Endothelial cell of umbilical vein (primary cell): ENCODE measurements around the gene C1QTNF5. TPM values are rescaled to one million over a fixed set of nuclear protein-coding genes. Genes with fewer than 3 reads are reported as not detected.

Experiments
- BruUV-seq: library from RNA; stranded (reverse); fragments of 400-500 nt; replicated peaks from 2 replicates; lab custom pipeline; 2021; lab: Mats Ljungman, UMichigan
- CTCF ChIA-PET: fragments of 300-600, 350-600 bp; sonication (Branson Sonifier 250); formaldehyde crosslinking; loops from one replicate; lab custom pipeline; 2021; ENCODE audit warnings: antibody characterized with exemption, inconsistent platforms; lab: Charles Lee
- POLR2A ChIA-PET: fragments of 300-600, 350-600 bp; sonication (Branson Sonifier 250); formaldehyde crosslinking; loops from one replicate; lab custom pipeline; 2021; ENCODE audit warnings: antibody characterized with exemption, inconsistent platforms; lab: Charles Lee
- DNase-seq: peaks from one replicate; pipeline ENCODE4 v3.0.0-alpha.2; 2011; ENCODE audit warnings: low read depth, low spot score
- FAIRE-seq: peaks from 2 replicates; lab custom pipeline; 2011; peaks lifted over from hg19 to GRCh38; lab: Jason Lieb, UNC
- H2AFZ ChIP-seq: 2 replicates; pipeline ENCODE4 v1.6.0; 2012; ENCODE audit warnings: low read depth, low read length, control low read depth, inconsistent platforms
- H3K27ac ChIP-seq: 2 replicates; pipeline ENCODE4 v1.5.1; 2011; ENCODE audit warnings: low read depth, mild to moderate bottlenecking, control low read depth, low read length, moderate library complexity; ENCODE audit not compliant: insufficient read depth
- H3K27me3 ChIP-seq, 2 experiments: 2 replicates each; pipeline versions ENCODE4 v1.6.0 to v1.6.1; 2011; ENCODE audit warnings: low read length in 2 of 2, mixed read lengths in 1 of 2; ENCODE audit not compliant: control insufficient read depth in 2 of 2, insufficient read depth in 2 of 2
- H3K36me3 ChIP-seq, 2 experiments: 2 replicates in 1 of 2; 3 replicates in 1 of 2; pipeline ENCODE4 v1.5.1; 2011; ENCODE audit warnings: low read length in 2 of 2, mild to moderate bottlenecking in 1 of 2, moderate library complexity in 1 of 2; ENCODE audit not compliant: control insufficient read depth in 2 of 2, insufficient read depth in 2 of 2; ENCODE audit errors: extremely low read depth in 1 of 2
- H3K4me1 ChIP-seq: 3 replicates; pipeline ENCODE4 v1.5.1; 2011; ENCODE audit warnings: mild to moderate bottlenecking, low read length; ENCODE audit not compliant: control insufficient read depth, insufficient read depth; ENCODE audit errors: extremely low read depth
- H3K4me2 ChIP-seq: 2 replicates; pipeline ENCODE4 v1.6.1; 2011; ENCODE audit warnings: low read length, control low read depth, mixed read lengths; ENCODE audit not compliant: insufficient read depth
- H3K4me3 ChIP-seq, 3 experiments: fragments of 200-600 bp in 1 of 3; sonication (generic), shearing (Covaris generic) in 1 of 3; replicated peaks in 1 of 3; 2 replicates each; pipeline ENCODE4 v1.5.1; 2011 to 2016; ENCODE audit warnings: control low read depth in 3 of 3, low read length in 3 of 3, mild to moderate bottlenecking in 2 of 3, inconsistent platforms in 1 of 3, low read depth in 1 of 3, moderate library complexity in 1 of 3; ENCODE audit not compliant: insufficient read depth in 1 of 3
- H3K79me2 ChIP-seq: 2 replicates; pipeline ENCODE4 v1.6.0; 2012; ENCODE audit warnings: low read length, inconsistent platforms; ENCODE audit not compliant: control insufficient read depth, insufficient read depth
- H3K9ac ChIP-seq: replicated peaks from 2 replicates; pipeline ENCODE3; 2011; ENCODE audit warnings: low read length, control low read depth; ENCODE audit not compliant: insufficient read depth; ENCODE audit errors: extremely low read depth
- H3K9me1 ChIP-seq: replicated peaks from 3 replicates; pipeline ENCODE4 v1.6.0; 2011; ENCODE audit warnings: mild to moderate bottlenecking, low read length; ENCODE audit not compliant: control insufficient read depth, insufficient read depth; ENCODE audit errors: extremely low read depth
- H3K9me3 ChIP-seq: replicated peaks from 2 replicates; pipeline ENCODE4 v1.5.1; 2012; ENCODE audit warnings: low read length, inconsistent platforms; ENCODE audit not compliant: control insufficient read depth, insufficient read depth
- H4K20me1 ChIP-seq: replicated peaks from 2 replicates; pipeline ENCODE3; 2011; ENCODE audit warnings: mild to moderate bottlenecking, low read length; ENCODE audit not compliant: control insufficient read depth, insufficient read depth; ENCODE audit errors: extremely low read depth
- CTCF ChIP-seq, 2 donors: IDR thresholded peaks; 1 replicate in 1 of 2; 2 replicates in 1 of 2; pipeline ENCODE4 v1.5.1; 2011; ENCODE audit warnings: low read length in 2 of 2, mild to moderate bottlenecking in 2 of 2, moderate library complexity in 2 of 2, control low read depth in 1 of 2, inconsistent platforms in 1 of 2, low read depth in 1 of 2; ENCODE audit not compliant: insufficient read depth in 1 of 2; ENCODE audit errors: extremely low read depth in 1 of 2
- EZH2 ChIP-seq: IDR thresholded peaks from 2 replicates; pipeline ENCODE4 v1.6.1; 2012; ENCODE audit warnings: borderline replicate concordance, low read depth, mild to moderate bottlenecking, moderate library complexity, low read length, inconsistent platforms; ENCODE audit not compliant: severe bottlenecking
- FOS ChIP-seq: IDR thresholded peaks from 2 replicates; pipeline ENCODE4 v1.6.1; 2011; ENCODE audit warnings: mild to moderate bottlenecking, low read length, moderate library complexity, borderline replicate concordance; ENCODE audit not compliant: insufficient read depth
- GATA2 ChIP-seq: IDR thresholded peaks from 2 replicates; pipeline ENCODE4 v1.7.0; 2011; ENCODE audit warnings: low read depth, mild to moderate bottlenecking, moderate library complexity, mixed read lengths, low read length; ENCODE audit not compliant: insufficient read length, insufficient read depth
- JUN ChIP-seq: IDR thresholded peaks from 2 replicates; pipeline ENCODE4 v1.6.1; 2011; ENCODE audit warnings: borderline replicate concordance, low read depth; ENCODE audit not compliant: insufficient read length, insufficient read depth
- MYC ChIP-seq: IDR thresholded peaks from one replicate; pipeline ENCODE4 v1.6.1; 2011; ENCODE audit warnings: mild to moderate bottlenecking, low read depth, low read length
- POLR2A ChIP-seq: IDR thresholded peaks from 2 replicates; pipeline ENCODE4 v1.6.1; 2012; ENCODE audit warnings: low read depth, mild to moderate bottlenecking, control low read depth, low read length
- POLR2AphosphoS5 ChIP-seq: IDR thresholded peaks from 2 replicates; pipeline ENCODE4 v1.6.1; 2012; ENCODE audit warnings: low read depth, mild to moderate bottlenecking, control low read depth, low read length, moderate library complexity; ENCODE audit not compliant: insufficient read depth
- dilution Hi-C: fragments of 300-500 bp; cut with MboI; formaldehyde crosslinking; loops from one replicate; pipeline ENCODE4 v1.15.0; 2019; ENCODE audit warnings: low sequenced_read_pairs; ENCODE audit not compliant: extremely low pct_ligation_motif_present
- intact Hi-C: fragments of 100-400 bp; cut with micrococcal nuclease; formaldehyde crosslinking; loops from one replicate; pipeline ENCODE4 v1.10.0; 2022
- polyA plus RNA-seq, 4 experiments: library from polyadenylated mRNA; depleted of rRNA in 3 of 4; stranded (reverse) in 3 of 4; unstranded in 1 of 4; fragments of >200 nt; gene quantifications; 2 replicates each; pipeline versions ENCODE4 v1.2.1 to v1.2.3, GENCODE V29; 2011 to 2012; ENCODE audit warnings: missing spikeins in 1 of 4
- total RNA-seq: library from RNA; stranded (reverse); gene quantifications from 2 replicates; pipeline ENCODE4 v1.2.3, GENCODE V29; 2021
- TF ChIP-seq, protein P1 (sequence below): IDR thresholded peaks from 2 replicates; pipeline ENCODE4 v1.6.1; 2011; ENCODE audit not compliant: insufficient read depth, insufficient read length

Gene C1QTNF5
- total and polyA plus RNA-seq, 2 donors (not counting 3 experiments of a cell fraction or from before 2014, with no cell fraction given): 126 to 201 TPM

GRCh38 chr11:119309411-119309810, 31.3 kb downstream of the C1QTNF5 start:
- intact Hi-C loops: no loop called here
- dilution Hi-C loops: no loop called here
- no peak overlapping the region for H3K4me2 ChIP-seq
- H3K79me2 ChIP-seq: peaks cover 33% of the 10 kb centered on the region
- no peak overlapping the region for H2AFZ ChIP-seq
- ChIA-PET CTCF (interaction anchor here (1.4 to 9.7 kb wide), 5 partner anchors 8 to 242 kb away, joined by 3 to 136 read pairs (median 5); partner anchors contain the start of genes C1QTNF5, MCAM and VPS11), POLR2A (interaction anchor here (0.6 to 5.5 kb wide), 4 partner anchors 10 to 165 kb away, joined by 3 to 17 read pairs (median 4); no protein-coding TSS in a partner anchor)
- H4K20me1 ChIP-seq: no peaks in the 10 kb centered on the region
- no peaks in the 10 kb centered on the region for H3K9me3 ChIP-seq
- H3K9ac ChIP-seq: no peak overlapping the region
- peaks cover 10% of the 10 kb centered on the region for H3K4me1 ChIP-seq
- TF ChIP-seq MYC (no peak), EZH2 (no peak), JUN (no peak), GATA2 (no peak), CTCF (IDR thresholded peaks at IDR 0.05; ENCODE audit: extremely low read depth in 1 of 2, insufficient read depth in 1 of 2, low read depth in 1 of 2, low read length in 2 of 2) (no peak), FOS (no peak), POLR2A (no peak), POLR2AphosphoS5 (no peak)
- TF ChIP-seq, protein P1, sequence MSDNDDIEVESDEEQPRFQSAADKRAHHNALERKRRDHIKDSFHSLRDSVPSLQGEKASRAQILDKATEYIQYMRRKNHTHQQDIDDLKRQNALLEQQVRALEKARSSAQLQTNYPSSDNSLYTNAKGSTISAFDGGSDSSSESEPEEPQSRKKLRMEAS: no peak
- H3K9me1 ChIP-seq: no peaks in the 10 kb centered on the region
- H3K4me3 ChIP-seq: no peak overlapping the region
- no peak overlapping the region for H3K27ac ChIP-seq
- no peak for DNase-seq
- no peak for FAIRE-seq
- H3K36me3 ChIP-seq: peaks cover 21 to 52% of the 10 kb centered on the region in 2 experiments
- BruUV-seq: no TSS peak
- H3K27me3 ChIP-seq: no peaks in the 10 kb centered on the region
